Measurements from ENCODE around the gene RPL3.

RPL3 gene

DNA sequence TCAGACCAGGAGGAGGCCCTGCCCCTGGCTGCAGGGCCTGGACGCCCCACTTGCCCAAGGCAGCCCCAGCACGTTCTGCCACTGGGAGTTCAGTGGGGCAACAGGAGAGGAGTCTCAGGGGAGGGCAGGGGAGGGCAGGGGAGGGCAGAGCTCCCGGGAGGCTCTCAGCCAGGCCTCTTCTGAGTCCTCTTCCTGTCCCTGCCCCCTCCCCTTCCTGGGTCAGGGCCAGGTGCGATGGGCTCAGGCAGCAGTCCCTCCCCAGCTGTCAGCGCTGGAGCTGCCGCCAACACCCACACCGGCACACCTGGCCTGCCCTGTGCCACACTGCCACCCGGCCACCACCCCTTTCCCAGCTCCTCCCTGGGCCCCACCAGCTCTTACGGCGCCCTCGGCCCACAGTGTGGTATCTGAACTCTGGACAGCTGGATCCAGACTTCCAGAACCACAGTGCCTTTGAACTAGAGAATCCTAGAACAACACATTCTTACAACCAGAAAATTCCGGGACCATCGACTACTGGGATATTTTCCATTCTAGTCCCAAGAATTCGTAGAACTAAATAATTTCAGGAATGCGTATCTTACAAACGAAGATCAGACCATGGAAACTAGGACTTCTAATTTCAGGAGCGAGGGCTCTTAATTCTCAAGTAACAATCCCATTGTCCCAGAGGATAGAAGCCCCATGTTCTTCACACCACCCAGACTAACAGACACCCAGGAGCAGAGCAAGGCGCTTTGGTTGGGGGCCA lies 21.8 kb downstream of the RPL3 start:
- peak; percentile 75 for DNase-seq

GRCh38 chr22:39296981-39297489 lies 22.4 kb downstream of the RPL3 start:
- no peak for DNase-seq

DNA sequence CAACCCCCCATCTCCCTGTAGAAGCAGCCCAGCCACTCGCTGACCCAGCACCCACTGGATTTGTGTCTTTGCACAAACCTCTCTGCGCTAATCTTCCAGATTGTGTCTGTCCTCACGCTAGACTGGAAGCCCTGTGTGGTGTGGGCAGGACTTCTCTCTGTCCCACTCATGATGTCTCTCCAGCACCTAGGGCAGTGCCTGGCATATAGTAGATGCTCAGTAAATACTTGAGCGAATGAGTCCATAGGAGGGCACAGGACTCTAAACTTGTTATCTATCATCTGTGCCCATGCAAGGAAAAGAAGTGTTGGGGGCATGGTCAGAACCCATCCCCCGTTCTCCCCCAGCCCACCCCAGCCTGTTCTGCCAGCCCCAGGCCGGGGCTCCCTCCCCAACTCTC lies 22.9 kb downstream of the RPL3 start:
- DNase-seq = no peak

DNA sequence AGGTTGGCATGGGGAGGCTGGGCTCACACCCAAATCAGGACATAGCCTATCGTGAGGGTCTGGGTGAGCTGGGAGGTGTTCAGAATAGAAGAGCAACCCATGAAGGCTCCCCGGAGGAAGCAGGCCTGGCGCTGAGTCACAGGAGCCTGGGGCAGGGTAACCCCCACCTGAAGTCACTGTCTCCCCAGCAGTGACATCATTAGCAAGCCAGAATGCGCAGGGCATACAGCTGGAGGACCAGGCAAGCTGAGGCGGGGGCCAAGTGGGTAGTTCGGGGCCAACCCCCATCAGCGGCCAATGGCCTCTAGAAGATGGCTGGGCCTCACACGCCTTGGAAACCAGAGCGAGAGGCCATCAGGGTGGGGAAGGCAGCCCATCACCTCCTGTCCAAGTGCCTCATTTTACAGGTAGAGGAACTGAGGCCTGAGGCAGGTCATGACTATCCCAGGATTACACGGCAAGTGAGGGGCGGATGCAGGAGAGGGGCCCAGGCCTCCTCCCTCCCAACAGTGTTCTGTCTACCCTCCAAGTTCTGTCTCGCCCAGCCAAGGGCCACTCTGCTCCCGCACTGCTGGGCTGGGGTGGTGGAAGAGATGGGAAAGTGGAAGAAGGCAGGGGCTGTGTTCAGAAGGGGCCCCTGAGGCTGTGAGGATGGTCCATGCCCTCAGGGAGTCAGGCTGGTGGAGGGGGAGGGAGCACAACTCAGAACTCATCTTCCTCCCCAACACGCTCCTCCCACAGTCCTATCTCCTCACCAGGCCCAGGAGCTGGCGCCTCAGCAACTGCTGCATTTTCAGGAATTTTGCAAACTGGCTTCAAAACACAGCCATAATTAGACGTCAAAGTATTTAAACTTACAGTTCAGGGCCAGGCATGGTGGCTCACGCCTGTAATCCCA lies 24.6 kb downstream of the RPL3 start:
- DNase-seq = no peak

- no peak for DNase-seq
Observed at GRCh38 chr22:39293766-39294368, 25.6 kb downstream of the RPL3 start.

- DNase-seq = peak; percentile 83
Observed at GRCh38 chr22:39292561-39293074, 26.8 kb downstream of the RPL3 start.

GRCh38 chr22:39292031-39292462 lies 27.4 kb downstream of the RPL3 start:
- DNase-seq = no peak

- no peak for DNase-seq
Observed at GRCh38 chr22:39291523-39291922, 27.9 kb downstream of the RPL3 start.

- DNase-seq = no peak
Observed at GRCh38 chr22:39290724-39291161, 28.7 kb downstream of the RPL3 start.

- DNase-seq = no peak
Observed at GRCh38 chr22:39289975-39290720, 29.3 kb downstream of the RPL3 start.

- no peak for DNase-seq
Observed at GRCh38 chr22:39289533-39289932, 29.9 kb downstream of the RPL3 start.

DNA sequence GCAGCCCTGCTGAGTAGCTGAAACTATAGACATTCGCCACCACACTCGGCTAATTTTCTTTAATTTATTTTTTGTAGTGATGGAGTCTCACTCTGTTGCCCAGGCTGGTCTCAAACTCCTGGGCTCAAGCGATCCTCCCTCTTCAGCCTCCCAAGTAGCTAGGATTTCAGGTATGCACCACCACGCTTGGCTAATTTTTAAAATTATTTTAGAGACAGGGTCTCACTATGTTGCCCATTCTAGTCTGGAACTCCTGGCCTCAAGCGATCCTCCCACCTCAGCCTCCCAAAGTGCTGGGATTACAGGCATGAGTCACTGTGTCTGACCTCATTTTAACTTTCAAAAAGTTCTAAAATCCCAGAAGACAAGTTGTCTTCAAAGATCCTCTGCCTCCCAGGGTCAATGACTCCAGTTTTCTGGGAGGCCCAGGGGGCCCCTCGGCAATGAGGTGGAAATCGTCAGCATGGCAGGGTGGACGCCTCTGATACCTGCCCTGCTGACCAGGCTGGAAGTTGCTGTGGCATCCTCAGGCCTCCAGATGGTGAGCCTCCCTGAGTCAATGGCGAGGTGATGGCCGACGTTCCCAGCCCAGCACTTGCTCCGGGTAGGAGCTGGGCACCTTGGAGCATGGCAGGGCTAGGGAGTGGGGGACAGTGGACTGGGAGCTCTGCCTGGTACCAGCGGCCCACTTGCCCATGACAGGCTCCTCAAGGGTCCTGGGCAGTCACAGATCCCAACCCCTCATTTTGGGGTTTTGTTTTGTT lies 31.1 kb downstream of the RPL3 start:
- no peak for DNase-seq

DNA sequence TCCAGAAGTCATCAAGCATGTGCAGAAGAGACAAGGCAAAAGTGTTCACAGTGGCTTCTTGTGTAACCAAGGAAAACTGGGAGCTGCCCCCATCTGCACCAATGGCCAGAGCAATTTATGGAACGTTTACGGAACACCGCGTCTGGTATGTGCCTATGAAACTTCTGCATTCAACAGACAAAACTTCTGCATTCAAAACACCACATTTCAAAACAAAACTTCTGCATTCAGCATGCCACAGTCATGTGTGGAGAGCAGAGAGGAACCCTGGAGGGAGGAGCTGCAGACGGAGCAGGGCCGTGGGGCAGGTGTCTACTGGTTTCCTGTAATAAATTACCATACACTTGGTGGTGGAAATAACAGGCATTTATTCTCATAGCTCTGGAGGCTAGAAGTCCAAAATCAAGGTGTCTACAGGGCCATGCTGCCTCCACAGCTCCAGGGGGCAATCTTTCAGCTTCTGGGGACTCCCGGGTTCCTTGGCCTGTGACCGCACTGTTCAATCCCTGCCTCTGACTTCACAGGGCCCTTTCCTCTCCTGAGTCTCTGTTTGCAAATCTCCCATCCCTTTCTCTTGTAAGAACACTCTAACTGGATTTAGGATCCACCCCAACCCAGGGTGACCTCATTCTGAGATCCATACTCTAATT lies 32.2 kb downstream of the RPL3 start:
- DNase-seq = no peak

DNA sequence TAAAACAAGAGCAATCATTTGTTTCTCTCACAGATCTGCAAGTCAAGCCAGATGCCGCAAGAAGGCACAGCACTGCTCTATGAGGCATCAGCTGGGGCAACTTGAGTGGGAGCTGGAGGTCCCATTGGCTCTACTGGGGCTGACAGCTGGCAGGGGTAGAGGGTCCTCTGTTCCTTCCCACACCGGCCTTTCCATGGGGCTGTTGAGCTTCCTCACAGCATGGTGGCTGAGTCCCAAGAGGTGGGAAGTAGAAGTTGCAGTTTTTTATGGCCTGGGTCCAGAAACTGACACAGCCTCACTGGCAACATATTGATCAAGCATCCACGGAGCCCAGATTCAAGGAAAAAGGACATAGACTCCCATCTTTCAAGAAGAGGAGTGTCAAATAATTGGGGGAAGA lies 34.4 kb downstream of the RPL3 start:
- no peak for DNase-seq

DNA sequence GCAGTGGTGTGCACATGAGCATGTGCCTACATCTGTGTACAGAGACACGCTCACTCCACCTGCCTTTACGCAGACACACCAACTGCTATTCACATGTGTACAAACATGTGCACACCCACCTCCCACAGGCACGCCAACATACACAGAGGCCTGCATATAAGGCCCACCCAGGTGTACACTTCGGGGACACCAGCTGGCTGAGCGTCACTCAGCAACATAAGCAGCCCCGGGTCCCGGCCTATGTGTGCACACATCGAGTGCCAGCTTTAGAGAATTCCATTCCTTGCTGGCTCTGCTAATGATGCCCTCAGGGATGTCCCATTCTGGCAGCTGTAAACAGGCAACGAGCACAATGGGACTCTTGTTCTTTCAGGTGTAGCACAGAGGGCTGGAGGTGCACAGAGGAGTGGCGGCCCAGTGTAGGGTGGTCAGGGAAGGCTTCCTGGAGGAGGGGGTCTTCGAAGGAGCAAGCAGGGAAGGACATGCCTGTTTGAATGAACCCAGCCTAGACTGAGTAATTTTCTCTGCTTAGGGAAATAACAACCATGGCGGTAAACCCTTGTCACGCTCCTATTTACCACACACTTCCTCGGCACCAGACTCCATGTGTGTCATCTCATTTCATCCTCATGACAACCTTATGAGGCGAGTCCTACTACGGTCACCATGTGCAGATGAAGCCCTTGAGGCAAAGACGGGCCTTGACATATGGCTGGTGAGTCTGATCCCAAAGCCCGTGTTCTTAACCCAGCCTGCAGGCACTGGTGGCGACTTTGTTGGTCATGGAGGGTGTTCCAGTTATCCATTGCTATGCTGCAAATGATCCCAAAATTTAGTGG lies 35.1 kb downstream of the RPL3 start:
- no peak for DNase-seq

- DNase-seq = no peak
Observed at GRCh38 chr22:39283322-39284141, 35.9 kb downstream of the RPL3 start.

- no peak for DNase-seq
Observed at GRCh38 chr22:39282645-39283321, 36.6 kb downstream of the RPL3 start.

- no peak for DNase-seq
Observed at GRCh38 chr22:39281126-39281525, 38.3 kb downstream of the RPL3 start.

GRCh38 chr22:39280250-39280649 lies 39.2 kb downstream of the RPL3 start:
- no peak for DNase-seq

Measured in NCI-H2029 (cell line).